ENCODE data around the gene ASPM.

GRCh38 chr1:197146101-197147095, at the start of gene ASPM:
- TF ChIP-seq MYC (IDR thresholded peaks at IDR 0.05; ENCODE audit: low read depth, low read length) (peak; percentile 43), POLR2A (IDR thresholded peaks at IDR 0.05; ENCODE audit: extremely low read depth, insufficient read length) (peak; percentile 50), MAX (IDR thresholded peaks at IDR 0.05; ENCODE audit: low read depth, low read length) (no peak; the same call in 1 of the 2 replicates)
- TF ChIP-seq, protein P1, sequence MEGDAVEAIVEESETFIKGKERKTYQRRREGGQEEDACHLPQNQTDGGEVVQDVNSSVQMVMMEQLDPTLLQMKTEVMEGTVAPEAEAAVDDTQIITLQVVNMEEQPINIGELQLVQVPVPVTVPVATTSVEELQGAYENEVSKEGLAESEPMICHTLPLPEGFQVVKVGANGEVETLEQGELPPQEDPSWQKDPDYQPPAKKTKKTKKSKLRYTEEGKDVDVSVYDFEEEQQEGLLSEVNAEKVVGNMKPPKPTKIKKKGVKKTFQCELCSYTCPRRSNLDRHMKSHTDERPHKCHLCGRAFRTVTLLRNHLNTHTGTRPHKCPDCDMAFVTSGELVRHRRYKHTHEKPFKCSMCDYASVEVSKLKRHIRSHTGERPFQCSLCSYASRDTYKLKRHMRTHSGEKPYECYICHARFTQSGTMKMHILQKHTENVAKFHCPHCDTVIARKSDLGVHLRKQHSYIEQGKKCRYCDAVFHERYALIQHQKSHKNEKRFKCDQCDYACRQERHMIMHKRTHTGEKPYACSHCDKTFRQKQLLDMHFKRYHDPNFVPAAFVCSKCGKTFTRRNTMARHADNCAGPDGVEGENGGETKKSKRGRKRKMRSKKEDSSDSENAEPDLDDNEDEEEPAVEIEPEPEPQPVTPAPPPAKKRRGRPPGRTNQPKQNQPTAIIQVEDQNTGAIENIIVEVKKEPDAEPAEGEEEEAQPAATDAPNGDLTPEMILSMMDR (IDR thresholded peaks at IDR 0.05; ENCODE audit: low read depth, low read length): no peak

Data from NB4 (cell line).